Upper lobe of left lung (tissue), 4 donors: Measurements from ENCODE around the gene TNS1.
"Not testable (repeated sequence)": the region's sequence is repeated elsewhere in the genome, so short reads cannot be mapped to it uniquely, and the experiment has no call there.

Experiments
- CTCF ChIP-seq, 6 experiments: fragments of 450-650 bp in 4 of 6; fragments of 200-600 bp in 2 of 6; sonication (generic) in 2 of 6; IDR thresholded peaks; one replicate each; pipeline ENCODE4 v1.5.1; 2016 to 2019; ENCODE audit warnings: antibody characterized with exemption in 6 of 6
- POLR2A ChIP-seq, 4 donors: fragments of 450-650 bp; IDR thresholded peaks; one replicate each; pipeline ENCODE4 v1.5.1; 2016 to 2017; ENCODE audit warnings: antibody characterized with exemption in 4 of 4, mild to moderate bottlenecking in 2 of 4

GRCh38 chr2:217808967-217809366, 193.8 kb downstream of the TNS1 start:
- TF ChIP-seq POLR2A, CTCF (IDR thresholded peaks at IDR 0.05): not testable (repeated sequence)
